ENCODE results near the gene SIRT3.

SIRT3 gene

DNA sequence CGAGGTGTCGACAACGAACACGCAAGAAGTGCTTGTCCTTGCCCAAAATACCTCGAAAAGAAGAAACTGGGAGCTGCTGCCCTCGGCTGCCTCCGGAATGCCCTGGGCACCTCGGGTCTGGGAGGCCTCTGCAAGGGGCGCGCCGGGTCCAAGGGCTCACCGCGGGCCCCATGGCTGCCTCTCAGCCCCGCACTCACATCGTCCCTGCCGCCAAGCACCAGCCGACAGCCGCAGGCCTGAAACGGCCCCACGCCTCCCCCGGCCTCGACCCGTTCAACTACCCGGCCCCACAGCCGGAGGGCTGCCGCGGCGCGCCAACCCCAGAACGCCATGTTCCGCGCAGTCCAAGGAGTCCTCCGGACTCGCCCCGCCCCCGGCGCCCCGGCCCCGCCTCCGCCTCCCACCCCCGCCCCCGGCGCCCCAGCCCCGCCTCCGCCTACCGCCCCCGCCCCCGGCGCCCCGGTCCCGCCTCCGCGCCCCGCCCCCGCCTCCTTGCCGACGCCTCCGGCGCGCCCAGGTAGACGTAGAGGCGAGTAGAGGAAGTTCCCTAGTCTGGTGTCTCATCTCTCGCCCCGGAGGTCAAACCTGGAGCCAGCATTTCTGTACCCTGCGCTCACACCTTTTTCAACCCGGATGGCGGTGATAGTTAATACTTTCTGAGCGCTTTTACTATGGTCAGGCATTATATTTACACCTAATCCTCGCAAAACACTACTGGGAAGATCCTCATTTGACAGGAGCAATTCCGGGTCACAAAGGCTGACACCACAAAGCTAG, at the start of gene SIRT3:
Gene SIRT3, minus strand, starts transcription at position 346 of the 777 bp plus-strand sequence. Its CDS starts 14 bp downstream, at position 332.
- peak; percentile 73 for DNase-seq

DNA sequence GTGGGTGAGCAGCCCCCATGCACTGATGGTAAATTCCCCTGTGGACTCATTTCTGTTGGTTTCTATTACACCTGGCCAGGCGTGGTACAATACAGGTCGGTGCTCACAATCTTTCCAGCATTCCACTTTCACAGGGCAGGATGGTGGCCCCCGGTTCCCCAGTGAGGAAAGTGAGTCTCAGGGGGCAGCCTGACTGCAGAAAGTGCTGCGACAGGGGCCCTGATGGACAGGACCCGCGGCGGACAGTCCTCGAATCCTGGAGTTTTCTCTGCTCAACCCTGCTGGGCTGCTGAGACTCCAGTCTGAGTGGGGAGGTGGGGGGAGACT, 49.7 kb upstream of the SIRT3 start:
- no peak for DNase-seq

GRCh38 chr11:285021-285893, 49.1 kb upstream of the SIRT3 start:
- no peak for DNase-seq

DNA sequence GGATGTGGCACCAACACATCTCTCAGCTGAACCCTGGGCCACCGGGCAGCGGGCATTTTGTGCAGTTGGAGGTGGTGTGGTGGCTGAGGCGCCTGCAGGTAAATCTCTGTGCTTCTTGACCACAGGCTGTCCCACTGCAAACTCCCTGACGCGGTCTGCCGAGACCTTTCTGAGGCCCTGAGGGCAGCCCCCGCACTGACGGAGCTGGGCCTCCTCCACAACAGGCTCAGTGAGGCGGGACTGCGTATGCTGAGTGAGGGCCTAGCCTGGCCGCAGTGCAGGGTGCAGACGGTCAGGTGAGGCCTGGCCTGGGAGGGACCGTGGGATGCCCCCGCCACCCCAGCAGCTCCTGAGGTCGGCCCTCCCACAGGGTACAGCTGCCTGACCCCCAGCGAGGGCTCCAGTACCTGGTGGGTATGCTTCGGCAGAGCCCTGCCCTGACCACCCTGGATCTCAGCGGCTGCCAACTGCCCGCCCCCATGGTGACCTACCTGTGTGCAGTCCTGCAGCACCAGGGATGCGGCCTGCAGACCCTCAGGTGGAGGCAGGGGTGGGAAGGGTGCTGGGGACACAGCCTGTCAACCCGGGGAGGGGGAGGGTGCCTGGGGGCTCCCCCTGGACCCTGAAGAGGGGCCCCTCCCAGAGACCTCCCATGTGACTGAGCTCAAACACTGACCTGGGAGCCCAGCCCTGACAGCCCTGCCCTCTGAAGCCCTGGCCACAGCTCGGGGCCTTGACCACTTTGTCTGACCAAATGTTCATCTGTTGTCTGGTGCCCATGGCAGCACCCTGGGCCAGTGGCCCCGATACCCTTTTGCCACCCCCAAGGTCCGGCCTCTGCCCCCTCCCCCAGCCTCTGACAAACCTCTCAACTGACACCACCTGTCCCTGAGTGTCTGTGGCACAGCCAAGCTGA, 48.2 kb upstream of the SIRT3 start:
- no peak for DNase-seq

DNA sequence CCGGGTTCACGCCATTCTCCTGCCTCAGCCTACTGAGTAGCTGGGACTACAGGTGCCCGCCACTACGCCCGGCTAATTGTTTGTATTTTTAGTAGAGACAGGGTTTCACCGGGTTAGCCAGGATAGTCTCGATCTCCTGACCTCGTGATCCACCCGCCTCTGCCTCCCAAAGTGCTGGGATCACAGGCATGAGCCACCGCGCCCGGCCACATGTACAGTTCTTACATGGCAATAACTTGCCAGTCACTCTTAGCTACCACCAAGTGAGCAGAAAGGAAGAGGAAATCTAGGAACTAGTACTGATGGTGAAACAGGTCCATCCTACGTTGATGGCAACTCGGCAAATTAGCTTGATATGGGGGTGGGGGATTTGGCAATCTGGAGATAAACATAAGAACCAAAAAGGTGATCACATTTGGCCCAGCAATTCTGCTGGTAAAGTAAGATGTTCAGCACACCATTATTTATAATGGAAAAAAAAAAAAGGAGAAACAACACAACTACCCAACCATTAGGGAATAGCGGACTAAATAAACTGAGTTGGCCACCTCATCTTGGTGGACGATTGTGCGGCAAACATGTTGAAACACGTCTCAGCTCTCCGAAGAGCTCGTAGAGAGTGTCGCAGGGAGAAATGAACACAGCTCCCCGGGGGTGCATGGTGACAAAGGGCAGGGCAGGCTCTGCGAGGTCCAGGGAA, 47.4 kb upstream of the SIRT3 start:
- DNase-seq = no peak

DNA sequence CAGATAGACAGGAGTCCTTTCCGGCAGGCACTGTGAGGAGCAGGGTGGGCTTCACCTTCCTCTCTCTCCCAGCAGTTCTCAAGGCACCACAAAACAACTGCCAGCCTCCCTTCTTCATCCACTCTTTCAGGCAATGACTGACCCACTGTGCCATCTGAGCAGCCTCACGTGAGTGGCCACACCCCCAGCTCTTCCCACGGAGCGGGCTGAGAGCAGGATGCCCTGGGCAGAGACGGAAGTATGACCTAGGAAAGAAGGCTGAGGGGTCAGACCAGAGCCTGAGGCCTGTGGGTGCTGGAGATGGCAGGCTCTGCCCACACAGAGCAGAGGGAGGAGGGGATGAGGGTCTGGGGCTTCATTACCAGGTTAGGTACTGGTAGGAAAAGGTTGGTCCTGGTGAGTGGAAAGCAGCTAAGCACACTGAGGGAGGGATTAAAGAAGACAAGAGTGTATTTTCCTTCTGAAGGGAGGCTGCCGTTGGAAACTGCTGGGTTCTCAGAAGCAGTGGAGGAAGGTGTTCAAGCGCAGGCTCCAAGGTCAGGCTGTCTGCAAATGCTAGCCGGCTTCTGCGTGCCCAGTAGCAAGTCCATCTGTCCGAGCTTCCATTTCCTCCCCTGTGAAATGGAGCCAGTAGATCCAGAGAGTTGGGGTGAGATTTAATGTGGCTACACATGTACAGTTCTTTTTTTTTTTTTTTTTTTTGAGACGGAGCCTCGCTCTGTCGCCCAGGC, 46.7 kb upstream of the SIRT3 start:
- DNase-seq = no peak

DNA sequence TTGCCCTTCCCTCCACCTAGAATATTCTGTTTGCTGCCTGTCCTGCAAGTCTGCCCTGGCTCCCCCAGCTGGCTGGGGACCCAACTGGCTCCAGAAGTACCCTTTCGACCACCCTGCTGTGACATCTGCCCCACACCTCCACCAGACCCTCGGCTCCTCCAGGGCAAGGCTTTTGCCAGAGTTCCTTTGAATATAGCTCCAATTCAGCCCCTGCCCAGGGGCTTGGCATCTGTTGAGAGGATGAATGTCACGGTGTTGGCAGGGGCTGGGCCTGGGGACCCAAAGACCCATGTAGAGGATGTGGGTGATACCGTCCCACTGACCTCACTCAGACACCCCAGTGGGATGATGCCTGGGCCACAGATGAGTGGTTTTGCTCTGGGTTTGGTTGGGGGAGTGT, 46.0 kb upstream of the SIRT3 start:
- DNase-seq = no peak

DNA sequence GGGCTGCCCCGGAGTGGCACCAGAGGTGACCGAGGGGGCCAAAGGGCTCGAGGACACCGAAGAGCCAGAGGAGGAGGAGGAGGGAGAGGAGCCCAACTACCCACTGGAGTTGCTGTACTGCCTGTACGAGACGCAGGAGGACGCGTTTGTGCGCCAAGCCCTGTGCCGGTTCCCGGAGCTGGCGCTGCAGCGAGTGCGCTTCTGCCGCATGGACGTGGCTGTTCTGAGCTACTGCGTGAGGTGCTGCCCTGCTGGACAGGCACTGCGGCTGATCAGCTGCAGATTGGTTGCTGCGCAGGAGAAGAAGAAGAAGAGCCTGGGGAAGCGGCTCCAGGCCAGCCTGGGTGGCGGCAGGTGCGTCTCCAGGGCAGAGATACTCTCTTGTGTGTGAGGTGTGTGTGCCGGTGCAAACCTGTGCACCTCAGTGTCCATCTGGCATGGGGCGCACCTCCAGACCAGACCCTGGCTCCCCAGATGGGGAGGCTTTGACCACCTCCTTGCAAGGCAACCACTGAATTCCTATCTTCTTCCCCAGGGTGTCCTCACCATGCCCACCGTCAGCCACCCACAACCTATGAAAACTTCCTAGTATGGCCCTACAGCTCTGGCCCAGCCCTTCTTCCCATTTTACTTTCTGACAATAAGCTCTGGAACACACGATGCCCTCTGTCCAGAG, 45.5 kb upstream of the SIRT3 start:
- DNase-seq = no peak

GRCh38 chr11:280706-281485, 44.8 kb upstream of the SIRT3 start:
- DNase-seq = no peak

GRCh38 chr11:279966-280705, 44.0 kb upstream of the SIRT3 start:
- DNase-seq = no peak

- no peak for DNase-seq
Observed at GRCh38 chr11:279040-279965, 43.2 kb upstream of the SIRT3 start.

DNA sequence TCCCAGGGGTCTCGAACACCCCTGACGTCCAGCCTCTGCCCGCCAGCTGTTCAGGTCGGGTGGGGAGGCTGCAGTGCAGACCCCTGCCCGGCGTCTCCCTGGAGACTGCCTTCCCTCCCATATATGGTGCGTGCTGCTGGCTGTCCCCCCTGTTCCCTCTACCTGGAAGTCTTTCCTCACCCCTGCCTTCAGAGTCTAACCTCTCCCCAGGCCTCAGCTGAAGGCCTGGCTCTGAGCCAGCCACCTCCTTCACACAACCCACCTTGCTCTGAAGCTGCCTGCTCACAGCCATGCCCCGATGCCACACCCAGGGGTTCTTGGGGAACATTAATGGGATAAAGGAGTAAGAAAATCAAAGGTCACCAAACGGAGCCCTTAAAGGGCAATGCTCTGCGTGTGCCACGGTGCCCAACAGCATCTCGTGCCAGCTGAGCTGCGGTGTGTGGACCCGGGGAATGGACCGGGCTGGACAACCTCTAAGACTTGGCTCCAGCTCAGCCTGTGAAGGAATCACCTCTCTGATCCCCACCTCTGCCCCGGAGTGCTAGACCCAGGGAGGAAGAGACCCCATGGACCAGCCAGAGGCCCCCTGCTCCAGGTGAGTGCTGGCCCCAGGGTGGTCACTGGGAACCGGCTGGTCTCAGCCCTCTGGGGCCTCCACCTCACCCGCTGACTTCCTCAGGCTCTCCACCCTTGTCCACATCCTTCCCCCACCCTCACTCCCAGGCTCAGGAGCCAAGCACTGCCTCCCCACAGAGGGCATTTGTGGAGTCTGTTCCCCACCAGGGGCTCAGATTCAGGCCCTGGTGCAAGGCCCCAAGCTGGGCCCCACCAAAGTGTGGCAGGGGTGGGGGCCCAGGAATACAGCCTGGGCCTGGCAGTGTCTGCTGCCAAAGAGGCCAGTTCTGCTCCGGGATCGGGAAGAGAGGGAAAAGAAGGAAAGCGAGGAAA, 42.1 kb upstream of the SIRT3 start, which contains the start of gene NLRP6:
Gene NLRP6, plus strand, starts transcription at position 407 of the 951 bp plus-strand sequence. Its CDS starts 163 bp downstream, at position 570.
- DNase-seq = no peak

DNA sequence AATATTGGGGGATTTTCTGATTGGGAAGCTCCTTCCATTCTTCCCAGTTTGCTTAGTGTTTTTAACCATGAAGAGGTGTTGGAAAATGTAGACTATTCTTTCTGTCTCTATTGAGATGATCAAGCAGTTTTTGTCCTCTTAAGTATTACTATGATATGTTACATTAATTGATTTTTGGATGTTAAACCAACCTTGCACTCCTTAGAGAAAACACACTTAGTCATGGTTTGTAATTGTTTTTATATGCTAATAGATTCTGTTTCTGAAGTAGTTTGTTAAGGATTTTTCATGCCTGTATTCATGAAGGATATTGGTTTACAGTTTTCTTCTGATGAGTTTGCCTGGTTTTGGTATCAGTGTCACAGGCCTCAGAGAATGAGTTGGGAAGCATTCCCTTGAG, 40.1 kb upstream of the SIRT3 start:
- DNase-seq = no peak

GRCh38 chr11:272931-273198, 36.7 kb upstream of the SIRT3 start:
- no peak for DNase-seq

DNA sequence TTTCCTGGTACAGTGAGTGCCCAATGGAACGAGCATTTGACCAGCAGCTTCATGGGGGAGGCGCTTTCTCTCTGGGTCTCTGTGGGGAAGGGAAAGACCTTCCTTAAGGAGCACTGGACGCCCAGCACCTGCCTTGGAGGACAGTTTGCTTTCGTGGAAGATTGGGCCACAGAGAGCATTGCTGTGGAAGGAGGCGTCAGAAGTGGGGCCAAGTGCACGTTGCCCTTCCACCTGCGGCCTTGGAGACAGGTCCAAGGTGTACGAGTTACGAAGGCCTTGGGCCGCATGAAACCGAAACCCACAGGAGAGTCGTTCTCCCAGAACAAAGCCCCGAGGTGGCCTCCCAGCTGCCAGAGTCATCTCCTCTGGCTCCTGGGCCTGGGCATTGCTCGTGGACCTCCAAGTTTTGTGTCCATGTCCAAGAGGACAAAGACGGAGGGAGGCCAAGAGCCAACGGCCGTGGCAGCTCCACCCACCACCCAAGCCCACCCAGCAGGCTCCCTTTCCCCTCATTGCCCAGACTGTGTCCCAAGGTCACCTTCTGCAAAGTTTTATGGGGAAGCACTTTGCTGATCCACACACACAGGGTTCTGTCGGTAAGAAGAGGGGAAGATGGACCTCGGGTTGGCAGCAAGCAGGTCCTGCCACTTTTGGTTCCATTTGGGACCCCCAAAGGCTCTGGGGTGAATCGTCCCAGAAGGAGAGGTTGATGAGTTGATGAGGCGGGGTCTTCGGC, 36.2 kb upstream of the SIRT3 start:
- DNase-seq = no peak

DNA sequence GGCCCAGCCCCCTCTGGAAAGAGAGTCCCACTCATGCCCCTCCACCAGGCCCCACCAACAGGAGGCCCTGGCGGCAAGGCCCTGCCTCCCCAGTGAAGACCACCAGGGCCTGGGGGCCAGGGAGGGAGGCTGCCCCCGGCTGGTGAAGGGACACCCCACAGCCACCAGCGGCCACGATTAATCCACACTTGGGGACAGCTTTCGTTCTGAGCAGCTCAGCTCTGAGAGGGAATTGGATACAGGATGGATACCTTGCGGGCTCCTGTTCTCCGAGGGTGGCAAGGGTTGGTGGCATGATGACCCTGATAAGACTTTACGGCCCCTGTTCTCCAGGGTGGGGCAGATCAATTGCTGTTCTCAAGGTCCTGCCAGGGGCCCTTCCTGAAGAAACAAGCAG, 35.2 kb upstream of the SIRT3 start:
- no peak for DNase-seq
